HEK293 (cell line): ENCODE results near the gene EBF3.

ENCODE experiments used
- CTCF ChIA-PET: fragments of 350-600 bp; formaldehyde crosslinking; extraction: SDS; loops from one replicate; lab custom pipeline; 2021; ENCODE audit warnings: antibody characterized with exemption; lab: Yijun Ruan, JAX
- POLR2A ChIA-PET: fragments of 300-600 bp; formaldehyde crosslinking; extraction: SDS; loops from one replicate; lab custom pipeline; 2020; ENCODE audit warnings: antibody characterized with exemption, inconsistent platforms; lab: Yijun Ruan, JAX
- H3K27ac ChIP-seq: fragments of 200-500 bp; sonication (Bioruptor generic); 2 replicates; pipeline ENCODE4 v1.5.1; 2014; ENCODE audit warnings: low read depth, low read length, control low read depth, inconsistent platforms; ENCODE audit errors: extremely low read depth
- H3K36me3 ChIP-seq, 2 experiments: fragments of 200-500 bp in 1 of 2; sonication (Bioruptor generic) in 1 of 2; 1 replicate in 1 of 2; 2 replicates in 1 of 2; pipeline ENCODE4 v1.5.1; 2014 to 2017; ENCODE audit warnings: inconsistent platforms in 2 of 2, low read length in 2 of 2; ENCODE audit not compliant: control insufficient read depth in 2 of 2, insufficient read depth in 1 of 2
- H3K4me1 ChIP-seq: fragments of 200-500 bp; sonication (Bioruptor generic); 2 replicates; pipeline ENCODE4 v1.5.1; 2014; ENCODE audit warnings: mild to moderate bottlenecking, low read length, inconsistent platforms; ENCODE audit not compliant: control insufficient read depth, insufficient read depth
- H3K4me3 ChIP-seq: 2 replicates; pipeline ENCODE4 v1.5.1; 2011; ENCODE audit warnings: low read depth, mild to moderate bottlenecking, control low read depth, low read length, moderate library complexity
- H3K9me3 ChIP-seq: fragments of 200-500 bp; sonication (Bioruptor generic); 2 replicates; pipeline ENCODE4 v1.5.1; 2014; ENCODE audit warnings: low read depth, low read length, inconsistent platforms; ENCODE audit not compliant: control insufficient read depth, insufficient read depth
- IKZF3 ChIP-seq: fragments of 450-650 bp; IDR thresholded peaks from 2 replicates; pipeline ENCODE4 v1.5.0; 2018; ENCODE audit warnings: missing biosample characterization, mild to moderate bottlenecking, missing genetic modification characterization, moderate library complexity
- KLF1 ChIP-seq: fragments of 450-650 bp; formaldehyde crosslinking; IDR thresholded peaks from 2 replicates; pipeline ENCODE4 v1.5.1; 2016; ENCODE audit warnings: missing biosample characterization, missing genetic modification characterization
- ZBTB20 ChIP-seq: fragments of 450-650 bp; formaldehyde crosslinking; IDR thresholded peaks from 2 replicates; pipeline ENCODE4 v1.5.1; 2016; ENCODE audit warnings: missing biosample characterization, missing genetic modification characterization
- ZFHX2 ChIP-seq: fragments of 450-650 bp; formaldehyde crosslinking; conservative IDR thresholded peaks from 2 replicates; pipeline ENCODE4 v1.5.1; 2016; ENCODE audit warnings: missing biosample characterization, missing genetic modification characterization
- ZNF174 ChIP-seq: fragments of 450-650 bp; formaldehyde crosslinking; IDR thresholded peaks from 2 replicates; pipeline ENCODE4 v1.5.0; 2017; ENCODE audit warnings: missing biosample characterization, mild to moderate bottlenecking, missing genetic modification characterization
- ZNF24 ChIP-seq: fragments of 450-650 bp; formaldehyde crosslinking; IDR thresholded peaks from 2 replicates; pipeline ENCODE4 v1.5.1; 2016; ENCODE audit warnings: missing biosample characterization, missing genetic modification characterization
- ZNF266 ChIP-seq: fragments of 450-650 bp; formaldehyde crosslinking; IDR thresholded peaks from 2 replicates; pipeline ENCODE4 v1.5.1; 2016; ENCODE audit warnings: missing biosample characterization, missing genetic modification characterization, low read depth
- ZNF366 ChIP-seq: fragments of 450-650 bp; formaldehyde crosslinking; conservative IDR thresholded peaks from 2 replicates; pipeline ENCODE4 v1.5.1; 2016; ENCODE audit warnings: missing biosample characterization, missing genetic modification characterization
- ZNF394 ChIP-seq: fragments of 450-650 bp; formaldehyde crosslinking; IDR thresholded peaks from 2 replicates; pipeline ENCODE4 v1.5.1; 2016; ENCODE audit warnings: missing biosample characterization, missing genetic modification characterization, mild to moderate bottlenecking, moderate library complexity, borderline replicate concordance
- ZNF423 ChIP-seq: fragments of 450-650 bp; formaldehyde crosslinking; IDR thresholded peaks from 2 replicates; pipeline ENCODE4 v1.5.1; 2016; ENCODE audit warnings: missing biosample characterization, missing genetic modification characterization
- ZNF521 ChIP-seq: fragments of 450-650 bp; formaldehyde crosslinking; IDR thresholded peaks from 2 replicates; pipeline ENCODE4 v1.5.1; 2017; ENCODE audit warnings: missing biosample characterization, mild to moderate bottlenecking, missing genetic modification characterization
- TF ChIP-seq, protein P1 (sequence below): IDR thresholded peaks from 2 replicates; pipeline ENCODE4 v1.6.1; 2011; ENCODE audit warnings: mild to moderate bottlenecking, low read depth, low read length, borderline replicate concordance
- TF ChIP-seq, protein P2 (sequence below): fragments of 450-650 bp; formaldehyde crosslinking; IDR thresholded peaks from 2 replicates; pipeline ENCODE4 v1.5.1; 2016; ENCODE audit warnings: missing biosample characterization, missing genetic modification characterization

The EBF3 gene

DNA sequence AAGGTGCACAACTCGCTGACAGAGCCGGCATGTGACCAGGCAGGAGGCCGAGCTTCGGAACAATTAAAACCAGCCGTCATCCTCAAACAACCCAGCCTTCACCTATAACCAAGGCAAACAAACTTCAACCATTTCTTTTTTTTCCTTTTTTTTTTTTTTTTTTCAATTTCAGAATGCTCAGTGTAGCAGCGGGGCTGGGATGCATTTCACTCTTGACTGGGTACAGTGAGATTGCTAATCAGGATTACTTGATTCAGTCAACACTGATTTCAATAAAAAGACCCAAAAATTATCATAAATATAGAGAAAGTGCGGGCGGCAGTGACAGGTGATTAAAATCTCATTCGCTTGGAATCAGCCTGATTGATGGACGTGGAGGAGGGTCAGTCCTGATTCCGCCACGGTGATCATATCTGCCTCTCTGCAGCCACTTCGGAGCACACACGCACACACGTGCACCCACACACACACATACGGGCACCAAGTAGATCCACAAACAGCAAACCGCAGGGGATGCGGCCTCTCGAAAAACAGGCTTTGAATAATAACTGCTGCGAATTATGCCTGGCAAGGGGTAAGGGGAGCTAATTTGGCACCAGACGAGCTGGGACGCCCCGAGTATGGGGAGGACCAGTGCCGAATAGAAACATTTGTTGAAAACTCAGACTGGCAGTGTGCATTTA, 31.2 kb downstream of the EBF3 start:
- no peak overlapping the region for H3K27ac ChIP-seq
- no peaks in the 10 kb centered on the region; a peak in 1 of 3 replicates for H3K36me3 ChIP-seq
- TF ChIP-seq ZNF174 (tag by site-specific recombination): no peak
- H3K4me3 ChIP-seq: no peak overlapping the region
- CTCF ChIA-PET: no interaction called here
- POLR2A ChIA-PET: no interaction called here
- H3K4me1 ChIP-seq: no peaks in the 10 kb centered on the region
- no peaks in the 10 kb centered on the region for H3K9me3 ChIP-seq

DNA sequence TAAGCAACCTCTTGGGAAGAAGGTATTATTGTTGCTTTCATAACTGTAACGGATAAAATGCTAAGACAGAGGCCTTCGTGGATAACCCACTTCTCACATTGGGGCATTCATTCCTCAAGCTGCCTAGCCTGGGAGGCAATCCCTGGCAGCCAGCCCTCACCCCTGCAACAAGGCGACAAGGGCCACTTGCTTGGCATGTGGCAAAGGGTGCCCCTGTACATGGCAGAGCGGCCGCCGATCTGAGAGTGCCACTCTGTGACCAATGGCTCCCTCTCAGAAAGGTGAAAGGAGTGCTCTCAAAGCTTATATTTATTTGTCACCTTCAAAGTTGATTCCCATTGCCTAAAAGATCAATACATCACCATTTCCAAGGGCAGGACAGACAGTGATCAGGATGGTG, 31.9 kb downstream of the EBF3 start:
- H3K4me3 ChIP-seq: no peak overlapping the region
- ChIA-PET CTCF (interaction anchor here (0.7 kb wide), 1 partner anchor 12 kb away, joined by 3 read pairs; no protein-coding TSS in a partner anchor), POLR2A (no interaction called here)
- H3K9me3 ChIP-seq: no peaks in the 10 kb centered on the region
- H3K4me1 ChIP-seq: no peaks in the 10 kb centered on the region
- no peaks in the 10 kb centered on the region; a peak in 1 of 3 replicates for H3K36me3 ChIP-seq
- no peak overlapping the region for H3K27ac ChIP-seq
- TF ChIP-seq IKZF3 (tag by site-specific recombination) (no peak), ZFHX2 (tag by site-specific recombination) (no peak)
- TF ChIP-seq, protein P1, sequence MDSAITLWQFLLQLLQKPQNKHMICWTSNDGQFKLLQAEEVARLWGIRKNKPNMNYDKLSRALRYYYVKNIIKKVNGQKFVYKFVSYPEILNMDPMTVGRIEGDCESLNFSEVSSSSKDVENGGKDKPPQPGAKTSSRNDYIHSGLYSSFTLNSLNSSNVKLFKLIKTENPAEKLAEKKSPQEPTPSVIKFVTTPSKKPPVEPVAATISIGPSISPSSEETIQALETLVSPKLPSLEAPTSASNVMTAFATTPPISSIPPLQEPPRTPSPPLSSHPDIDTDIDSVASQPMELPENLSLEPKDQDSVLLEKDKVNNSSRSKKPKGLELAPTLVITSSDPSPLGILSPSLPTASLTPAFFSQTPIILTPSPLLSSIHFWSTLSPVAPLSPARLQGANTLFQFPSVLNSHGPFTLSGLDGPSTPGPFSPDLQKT: no peak

- no peaks in the 10 kb centered on the region; a peak in 1 of 3 replicates for H3K36me3 ChIP-seq
- no peak overlapping the region for H3K4me3 ChIP-seq
- POLR2A ChIA-PET: no interaction called here
- CTCF ChIA-PET: interaction anchor here (0.5 to 0.7 kb wide), 4 partner anchors 27 to 904 kb away, joined by 3 to 4 read pairs (median 3); no protein-coding TSS in a partner anchor
- no peaks in the 10 kb centered on the region for H3K4me1 ChIP-seq
- no peaks in the 10 kb centered on the region for H3K9me3 ChIP-seq
- no peak overlapping the region for H3K27ac ChIP-seq
- TF ChIP-seq KLF1 (peak; percentile 88), ZNF24 (tag by site-specific recombination) (no peak)
Measured at GRCh38 chr10:129929343-129930292, 34.5 kb downstream of the EBF3 start.

- Histone ChIP-seq H3K36me3 (no peaks in the 10 kb centered on the region; a peak in 1 of 3 replicates), H3K4me3 (no peak overlapping the region), H3K9me3 (no peaks in the 10 kb centered on the region), H3K4me1 (no peaks in the 10 kb centered on the region), H3K27ac (no peak overlapping the region)
- ChIA-PET POLR2A (no interaction called here), CTCF (no interaction called here)
- no peak for TF ChIP-seq ZNF366 (tag by site-specific recombination)
- TF ChIP-seq ZNF521: no peak
- TF ChIP-seq, protein P2, sequence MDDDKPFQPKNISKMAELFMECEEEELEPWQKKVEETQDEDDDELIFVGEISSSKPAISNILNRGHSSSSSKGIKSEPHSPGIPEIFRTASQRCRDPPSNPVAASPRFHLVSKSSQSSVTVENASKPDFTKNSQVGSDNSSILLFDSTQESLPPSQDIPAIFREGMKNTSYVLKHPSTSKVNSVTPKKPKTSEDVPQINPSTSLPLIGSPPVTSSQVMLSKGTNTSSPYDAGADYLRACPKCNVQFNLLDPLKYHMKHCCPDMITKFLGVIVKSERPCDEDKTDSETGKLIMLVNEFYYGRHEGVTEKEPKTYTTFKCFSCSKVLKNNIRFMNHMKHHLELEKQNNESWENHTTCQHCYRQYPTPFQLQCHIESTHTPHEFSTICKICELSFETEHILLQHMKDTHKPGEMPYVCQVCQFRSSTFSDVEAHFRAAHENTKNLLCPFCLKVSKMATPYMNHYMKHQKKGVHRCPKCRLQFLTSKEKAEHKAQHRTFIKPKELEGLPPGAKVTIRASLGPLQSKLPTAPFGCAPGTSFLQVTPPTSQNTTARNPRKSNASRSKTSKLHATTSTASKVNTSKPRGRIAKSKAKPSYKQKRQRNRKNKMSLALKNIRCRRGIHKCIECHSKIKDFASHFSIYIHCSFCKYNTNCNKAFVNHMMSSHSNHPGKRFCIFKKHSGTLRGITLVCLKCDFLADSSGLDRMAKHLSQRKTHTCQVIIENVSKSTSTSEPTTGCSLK (tag by site-specific recombination): no peak
- TF ChIP-seq ZNF423 (tag by site-specific recombination): no peak
- no peak for TF ChIP-seq ZNF266
- TF ChIP-seq ZBTB20: no peak
- TF ChIP-seq ZNF394 (tag by site-specific recombination): no peak
Measured at GRCh38 chr10:129927351-129928120, 36.5 kb downstream of the EBF3 start.
